Suprapubic skin (tissue), 2 donors: Measurements from ENCODE around the gene MYH14.

Source experiments
- EP300 ChIP-seq: sonication (generic); formaldehyde crosslinking; IDR thresholded peaks from one replicate; pipeline ENCODE4 v1.6.1; 2017; ENCODE audit warnings: antibody characterized with exemption
- POLR2A ChIP-seq, 2 donors: fragments of 450-650 bp; IDR thresholded peaks; one replicate each; pipeline ENCODE4 v1.6.1; 2017; ENCODE audit warnings: antibody characterized with exemption in 2 of 2, mild to moderate bottlenecking in 2 of 2, moderate library complexity in 2 of 2

- TF ChIP-seq EP300 (no peak), POLR2A (IDR thresholded peaks at IDR 0.05) (no peak)
These were observed 58.1 kb downstream of the MYH14 start for GRCh38 chr19:50261446-50261970.
